Activated CD8-positive, alpha-beta memory T cell treated with anti-CD3 and anti-CD28 coated beads, Interleukin-2, amount 50 U/mL, for 48 hours (primary cell): ENCODE data around the gene SLFN13.
"Not testable (repeated sequence)": the region's sequence is repeated elsewhere in the genome, so short reads cannot be mapped to it uniquely, and the experiment has no call there.

Experiments
- DNase-seq: peaks from one replicate; pipeline ENCODE4 v3.0.0-alpha.2; 2020

SLFN13 gene

DNA sequence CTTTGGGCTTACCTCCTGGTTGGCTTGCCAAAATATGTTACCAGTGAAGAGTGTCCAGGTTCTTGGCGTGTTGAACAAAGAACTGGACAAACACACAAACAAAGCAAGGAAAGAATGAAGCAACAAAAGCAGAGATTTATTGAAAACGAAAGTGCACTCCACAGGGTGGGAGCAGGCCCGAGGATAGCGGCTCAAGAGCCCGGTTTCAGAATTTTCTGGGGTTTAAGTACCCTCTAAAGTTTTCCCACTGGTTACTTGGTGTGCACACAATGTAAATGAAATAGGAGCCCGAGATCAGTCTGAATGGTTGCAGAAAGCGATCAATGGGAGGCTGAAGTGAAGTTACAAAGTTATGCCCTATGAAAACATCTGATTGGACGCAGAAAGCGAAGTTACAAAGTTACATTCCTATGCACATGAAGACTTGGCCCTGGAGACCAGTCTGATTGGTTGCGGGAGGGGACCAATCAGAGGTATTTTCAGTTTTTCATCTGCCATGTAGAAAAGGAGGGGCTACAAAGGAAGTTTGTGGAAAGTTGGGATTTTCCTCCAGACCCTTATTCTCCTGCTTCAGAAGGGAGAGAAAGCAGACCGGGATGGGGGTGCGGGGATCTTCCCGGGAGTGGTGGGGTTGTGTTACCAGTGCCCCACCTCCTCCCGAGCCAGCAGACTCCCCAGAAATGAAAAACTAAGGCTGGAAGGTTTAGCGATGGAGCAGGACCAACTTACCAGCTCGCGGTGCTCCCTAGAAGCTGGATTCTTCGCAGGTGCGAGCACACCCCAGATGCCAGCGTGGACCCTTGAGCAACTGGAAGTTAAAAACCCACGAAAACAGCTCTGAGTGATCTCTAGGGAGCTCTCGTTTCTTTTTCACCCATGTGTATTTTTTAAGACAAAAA lies 16.1 kb downstream of the SLFN13 start, which contains the start of gene SLFN12:
SLFN12 (minus strand) TSS at position 325 of the 899 bp plus-strand sequence. CDS start 9,472 bp downstream, outside the sequence.
- peak; percentile 60 for DNase-seq

DNA sequence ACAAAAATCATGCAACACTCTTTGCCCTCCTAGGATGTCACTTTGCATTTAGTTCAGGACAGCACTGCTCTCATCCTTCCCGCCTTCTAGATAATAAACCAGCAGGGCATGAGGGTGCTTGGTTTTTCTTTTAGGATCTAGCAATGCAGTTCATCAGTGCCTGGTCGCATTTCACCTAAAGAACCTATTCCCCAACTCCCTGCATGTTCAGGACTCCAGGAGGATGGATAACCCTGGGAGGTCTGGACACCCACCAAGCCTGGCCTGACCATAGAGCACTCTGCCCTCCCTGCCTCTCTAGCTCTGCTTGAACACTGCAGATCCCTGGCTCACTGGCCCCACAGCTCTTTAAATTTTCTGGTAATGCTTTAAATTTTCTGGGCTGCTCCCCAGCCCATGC lies 18.9 kb downstream of the SLFN13 start:
- DNase-seq: no peak

DNA sequence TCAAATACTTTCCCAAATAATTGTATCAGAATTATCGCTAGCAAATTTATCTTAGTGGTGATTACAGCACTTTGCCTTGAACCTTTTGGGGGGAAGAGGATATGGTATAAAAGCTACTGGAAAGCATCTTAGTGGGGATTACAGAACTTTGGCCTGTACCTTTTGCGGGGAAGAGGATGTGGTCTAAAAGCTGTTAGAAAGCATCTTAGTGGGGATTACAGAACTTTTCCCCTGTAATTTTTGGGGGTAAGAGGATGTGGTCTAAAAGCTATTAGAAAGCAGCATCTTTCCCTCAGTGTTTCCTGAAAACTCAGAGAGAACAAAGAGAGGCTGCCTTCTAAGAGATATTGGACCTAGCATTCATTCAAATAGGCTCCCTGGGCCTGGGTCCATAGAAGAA lies 20.3 kb downstream of the SLFN13 start:
- no peak for DNase-seq

DNA sequence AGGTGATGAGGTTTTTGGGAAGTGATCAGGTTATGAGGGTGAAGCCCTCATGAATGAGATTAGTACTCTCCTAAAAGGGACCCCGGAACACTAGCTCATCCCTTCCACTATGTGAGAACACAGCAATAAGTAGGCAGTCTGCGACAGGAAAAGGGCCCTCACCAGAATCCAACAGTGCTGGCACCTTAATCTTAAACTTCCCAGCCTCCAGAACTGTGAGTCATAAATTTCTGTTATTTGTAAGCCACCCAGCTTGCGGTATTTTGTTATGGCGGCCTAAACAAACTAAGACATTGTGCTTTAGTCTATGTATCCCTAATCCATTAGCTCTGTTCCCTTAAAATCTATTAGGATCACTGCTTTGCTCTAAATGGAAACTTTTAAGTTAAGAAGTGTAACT lies 24.8 kb downstream of the SLFN13 start:
- no peak for DNase-seq

DNA sequence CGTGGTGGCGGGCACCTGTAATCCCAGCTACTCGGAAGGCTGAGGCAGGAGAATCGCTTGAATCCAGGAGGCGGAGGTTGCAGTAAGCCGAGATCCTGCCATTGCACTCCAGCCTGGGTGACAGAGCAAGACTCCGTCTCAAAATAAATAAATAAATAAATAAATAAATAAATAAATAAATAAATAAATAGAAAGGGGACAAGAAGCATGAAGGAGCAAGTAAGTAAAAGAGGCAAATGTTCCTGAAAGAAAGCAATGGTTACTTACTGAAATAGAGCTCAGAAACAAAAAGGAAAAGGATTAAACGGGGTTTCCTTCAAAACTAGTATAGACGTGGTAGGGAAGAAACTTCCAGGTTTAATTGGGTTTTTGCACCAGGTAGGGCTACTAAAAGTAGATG lies 27.5 kb downstream of the SLFN13 start:
- not testable (repeated sequence) for DNase-seq

DNA sequence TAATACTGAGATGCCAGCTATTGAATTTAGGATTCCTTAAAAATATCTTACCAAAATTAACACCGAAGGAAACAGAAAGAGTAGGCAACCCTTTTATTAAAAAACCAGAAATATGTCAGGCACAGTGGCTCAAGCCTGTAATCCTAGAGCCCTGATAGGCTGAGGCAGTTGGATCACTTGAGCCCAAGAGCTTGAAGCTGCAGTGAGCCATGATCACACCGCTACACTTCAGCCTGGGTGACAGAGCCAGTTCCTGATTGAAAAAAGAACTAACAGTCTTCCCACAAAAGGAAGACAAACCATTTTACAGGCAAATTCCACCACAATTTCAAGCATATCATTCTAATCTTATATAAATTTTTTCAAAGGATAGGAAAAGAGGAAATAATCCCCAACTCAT lies 31.9 kb downstream of the SLFN13 start:
- DNase-seq: no peak

DNA sequence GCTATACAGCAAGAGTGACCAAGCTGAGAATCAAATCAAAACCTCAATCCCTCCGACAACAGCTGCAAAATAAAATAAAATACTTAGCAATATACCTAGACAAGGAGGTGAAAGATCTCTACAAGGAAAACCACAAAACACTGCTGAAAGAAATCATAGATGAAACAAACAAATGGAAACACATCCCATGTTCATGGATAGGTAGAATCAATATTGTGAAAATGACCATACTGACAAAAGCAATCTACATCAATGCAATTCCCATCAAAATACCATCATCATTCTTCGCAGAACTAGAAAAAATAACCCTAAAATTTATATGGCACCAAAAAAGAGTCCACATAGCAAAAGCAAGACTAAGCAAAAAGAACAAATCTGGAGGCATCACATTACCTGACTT lies 33.9 kb downstream of the SLFN13 start:
- not testable (repeated sequence) for DNase-seq

DNA sequence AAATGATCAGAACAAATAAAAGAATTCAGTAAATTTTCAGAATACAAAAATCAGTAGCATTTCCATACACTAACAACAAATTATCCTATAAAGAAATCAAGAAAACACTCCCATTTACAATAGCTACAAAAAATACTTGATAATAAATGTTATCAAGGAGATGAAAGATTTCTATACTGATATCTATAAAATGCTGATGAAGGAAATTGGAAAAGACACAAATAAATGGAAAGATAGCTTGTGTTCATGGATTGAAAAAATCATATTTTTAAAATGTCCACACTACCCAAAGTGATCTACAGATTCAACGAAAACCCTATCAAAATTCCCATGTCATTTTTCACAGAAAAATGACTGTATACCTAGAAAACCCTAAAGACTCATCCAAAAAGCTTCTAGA lies 34.3 kb downstream of the SLFN13 start:
- DNase-seq: no peak

DNA sequence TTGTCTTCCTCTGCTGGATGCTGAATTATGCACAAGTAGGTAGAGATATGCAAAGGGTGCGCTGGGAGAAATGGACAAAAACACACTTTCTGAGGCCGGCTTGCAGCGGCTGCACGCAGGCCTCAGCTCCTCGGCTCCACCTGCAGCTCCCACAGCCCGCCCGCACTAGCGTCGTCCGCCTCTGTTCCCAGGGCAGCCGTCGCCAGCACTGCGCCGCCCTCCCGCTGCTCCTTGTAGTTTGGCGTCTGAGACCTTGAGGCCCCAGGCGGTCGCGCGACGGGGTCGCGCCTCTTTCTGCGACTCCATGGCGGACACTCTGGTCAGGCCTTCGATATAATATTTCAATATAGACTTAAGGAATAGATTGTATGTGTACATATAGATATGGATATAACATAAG lies 41.0 kb downstream of the SLFN13 start:
- DNase-seq: no peak

DNA sequence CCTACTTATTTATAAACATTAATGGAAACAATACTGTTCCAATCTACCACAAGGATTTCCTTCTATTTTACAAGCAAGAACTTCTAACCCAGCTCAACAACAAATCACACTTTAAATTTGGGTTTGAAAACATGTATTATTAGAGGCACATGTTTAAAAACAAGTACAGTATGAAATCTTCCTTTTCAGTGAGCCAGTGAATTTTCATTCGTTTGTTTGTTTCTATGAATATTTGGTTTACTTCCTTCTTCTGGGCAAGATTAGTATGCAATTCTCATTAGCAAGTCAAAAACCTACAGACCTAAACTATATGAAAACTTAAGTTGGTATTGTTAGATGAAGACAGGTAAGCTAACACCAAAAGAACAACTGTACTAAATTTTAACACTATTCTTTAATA lies 42.0 kb downstream of the SLFN13 start:
- DNase-seq: no peak

DNA sequence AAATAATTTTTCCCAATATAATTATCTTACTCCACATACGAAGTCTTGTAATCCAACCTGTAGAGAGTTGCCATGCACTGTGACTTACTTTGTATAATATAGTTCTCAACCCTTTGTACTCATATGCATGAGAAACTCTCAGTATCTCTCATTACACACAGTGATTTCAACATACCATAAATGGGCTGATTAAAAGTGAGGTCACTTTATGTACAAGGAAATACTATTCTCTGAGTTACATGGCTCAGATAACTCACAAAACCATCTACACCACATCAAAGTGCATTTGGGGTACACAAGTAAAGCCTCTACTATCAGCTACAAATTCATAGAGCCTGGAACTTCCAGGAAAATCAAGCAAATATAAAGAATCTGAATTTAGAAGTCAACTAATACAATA lies 44.2 kb downstream of the SLFN13 start:
- no peak for DNase-seq

DNA sequence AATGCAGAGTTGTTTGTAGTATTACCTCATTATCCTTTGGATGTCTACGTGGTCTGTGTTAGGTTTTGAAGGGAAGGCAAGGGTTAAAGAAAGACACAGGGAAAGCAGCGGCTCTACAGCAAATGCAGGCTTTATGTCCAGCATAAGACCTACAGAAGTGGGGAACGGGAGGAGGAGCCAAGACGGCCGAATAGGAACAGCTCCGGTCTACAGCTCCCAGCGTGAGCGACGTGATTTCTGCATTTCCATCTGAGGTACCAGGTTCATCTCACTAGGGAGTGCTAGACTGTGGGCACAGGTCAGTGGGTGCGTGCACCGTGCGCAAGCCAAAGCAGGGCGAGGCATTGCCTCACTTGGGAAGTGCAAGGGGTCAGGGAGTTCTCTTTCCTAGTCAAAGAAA lies 54.8 kb downstream of the SLFN13 start:
- DNase-seq: not testable (repeated sequence)

DNA sequence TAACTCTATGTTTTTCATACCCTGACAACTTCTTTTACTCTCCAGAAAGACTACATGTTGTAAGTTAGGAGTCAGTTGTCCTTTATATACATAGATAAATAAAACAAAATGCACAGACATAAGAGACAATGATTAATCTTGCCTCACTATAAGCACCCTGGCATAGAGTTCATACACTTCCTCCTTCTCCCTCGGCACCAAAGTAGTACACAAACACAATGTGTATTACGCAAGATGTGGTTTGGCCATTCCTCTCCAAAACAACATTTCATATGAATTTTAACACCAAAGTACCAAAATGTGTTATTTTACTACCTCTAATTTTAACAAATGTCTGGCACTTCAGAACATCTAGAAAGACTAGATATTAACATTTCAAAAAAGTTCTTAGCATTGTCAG lies 57.9 kb downstream of the SLFN13 start:
- no peak for DNase-seq

DNA sequence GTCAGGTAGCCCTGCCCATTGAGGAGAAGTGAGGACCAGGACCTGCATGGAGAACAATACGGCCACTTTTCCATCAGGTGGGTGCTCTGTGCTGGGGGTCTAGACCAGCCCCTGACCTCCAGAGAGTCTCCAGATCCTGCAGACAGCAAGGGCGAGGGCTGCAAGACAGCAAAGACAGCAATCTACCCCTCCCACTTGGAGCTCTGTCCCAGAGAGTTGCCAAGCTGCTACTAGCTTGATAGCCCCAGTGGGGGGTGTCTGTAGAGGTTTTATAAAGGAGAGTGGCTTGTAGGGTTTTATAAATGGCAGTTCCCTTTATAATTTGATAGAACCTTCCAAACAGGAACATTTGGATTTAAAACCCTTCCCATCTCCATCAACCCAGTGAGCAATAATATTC lies 58.4 kb downstream of the SLFN13 start:
- no peak for DNase-seq

DNA sequence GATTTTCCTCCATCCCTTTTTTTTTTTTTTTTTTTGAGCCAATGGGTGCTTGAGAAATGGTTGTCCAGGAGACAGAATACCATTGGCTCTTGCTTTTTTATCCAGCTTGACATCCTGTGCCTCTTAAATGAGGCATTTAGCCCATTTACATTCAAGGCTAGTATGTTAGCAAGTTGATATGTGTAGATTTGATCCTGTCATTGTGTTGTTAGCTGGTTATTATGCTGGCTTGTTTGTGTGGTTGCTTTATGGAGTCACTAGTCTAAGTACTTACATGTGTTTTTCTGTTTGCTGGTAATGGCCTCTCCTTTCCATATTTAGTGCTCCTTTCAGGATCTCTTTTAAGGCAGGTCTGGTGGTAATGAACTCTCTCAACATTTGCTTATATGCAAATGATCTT lies 61.1 kb downstream of the SLFN13 start:
- DNase-seq: no peak
